ENCODE data around the gene LMF1.

LMF1 gene

DNA sequence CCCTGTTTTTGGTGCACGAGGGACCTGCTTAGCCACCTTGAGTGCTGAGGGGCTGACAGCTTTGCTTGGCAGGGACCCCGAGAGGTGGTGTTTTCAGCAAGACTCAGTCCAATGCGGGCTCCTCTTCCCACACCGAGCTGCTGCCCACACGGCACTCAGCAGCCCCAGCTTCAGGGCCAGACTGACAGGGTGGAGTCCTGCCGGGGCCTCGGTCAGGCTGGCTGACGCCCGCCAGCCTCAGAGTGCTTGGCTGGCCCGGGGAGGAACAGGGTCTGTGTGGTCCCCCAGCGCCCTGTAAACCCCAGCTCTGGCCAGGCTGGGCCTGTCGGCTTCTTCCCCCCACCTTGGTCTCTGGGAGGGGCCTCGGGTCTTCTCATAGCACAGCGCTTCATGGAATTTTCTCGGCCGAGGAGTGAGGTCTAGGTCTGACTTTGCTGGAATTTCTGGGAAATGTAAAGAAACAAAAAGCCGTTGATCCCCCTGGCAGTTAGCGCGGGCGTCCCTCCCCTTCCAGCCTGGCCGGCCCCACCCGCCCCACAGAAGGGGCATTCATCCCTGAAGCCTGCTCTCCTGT, 13.4 kb upstream of the LMF1 start:
- no peak for DNase-seq

DNA sequence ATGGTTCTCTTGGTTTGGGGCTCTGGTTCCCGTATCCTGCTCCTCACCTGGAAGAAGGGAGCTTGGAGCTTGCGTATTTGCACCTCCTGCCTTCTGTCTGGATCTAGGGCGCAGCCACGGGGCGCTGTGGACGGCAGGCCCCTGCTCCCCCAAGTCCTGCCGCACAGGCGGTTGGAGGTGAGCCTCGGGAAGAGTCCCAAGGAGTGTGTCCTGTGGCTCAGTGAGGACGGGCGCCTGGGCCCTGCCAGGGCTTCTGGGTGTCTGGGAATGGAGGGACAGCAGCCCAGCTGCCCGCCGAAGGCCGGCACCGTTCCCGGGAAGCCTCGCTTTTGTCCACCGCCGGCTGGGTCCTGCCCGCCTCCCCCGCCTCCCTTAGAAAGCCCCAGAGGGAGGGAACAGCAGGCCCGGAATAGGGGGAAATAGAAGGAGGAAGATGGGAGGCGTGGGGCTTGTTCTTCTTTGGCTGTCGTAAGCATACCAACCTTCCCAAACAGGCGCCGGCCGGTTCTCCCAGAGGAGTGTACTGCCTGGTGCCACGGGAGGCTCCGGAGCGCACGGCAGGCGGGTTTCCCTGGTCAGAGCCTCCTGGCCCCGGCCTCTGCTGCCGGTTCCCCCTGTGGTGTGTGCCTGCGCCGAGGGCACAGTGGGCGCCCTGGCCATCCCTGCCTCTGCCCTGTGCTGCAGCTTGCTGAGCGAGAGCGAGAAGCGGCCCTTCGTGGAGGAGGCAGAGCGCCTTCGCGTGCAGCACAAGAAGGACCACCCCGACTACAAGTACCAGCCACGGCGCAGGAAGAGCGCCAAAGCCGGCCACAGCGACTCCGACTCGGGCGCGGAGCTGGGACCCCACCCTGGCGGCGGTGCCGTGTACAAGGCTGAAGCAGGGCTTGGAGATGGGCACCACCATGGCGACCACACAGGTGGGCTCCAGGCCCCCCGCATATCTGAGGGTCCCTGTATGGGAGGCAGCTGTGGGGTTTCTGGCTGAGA, 12.6 kb upstream of the LMF1 start:
- no peak for DNase-seq

DNA sequence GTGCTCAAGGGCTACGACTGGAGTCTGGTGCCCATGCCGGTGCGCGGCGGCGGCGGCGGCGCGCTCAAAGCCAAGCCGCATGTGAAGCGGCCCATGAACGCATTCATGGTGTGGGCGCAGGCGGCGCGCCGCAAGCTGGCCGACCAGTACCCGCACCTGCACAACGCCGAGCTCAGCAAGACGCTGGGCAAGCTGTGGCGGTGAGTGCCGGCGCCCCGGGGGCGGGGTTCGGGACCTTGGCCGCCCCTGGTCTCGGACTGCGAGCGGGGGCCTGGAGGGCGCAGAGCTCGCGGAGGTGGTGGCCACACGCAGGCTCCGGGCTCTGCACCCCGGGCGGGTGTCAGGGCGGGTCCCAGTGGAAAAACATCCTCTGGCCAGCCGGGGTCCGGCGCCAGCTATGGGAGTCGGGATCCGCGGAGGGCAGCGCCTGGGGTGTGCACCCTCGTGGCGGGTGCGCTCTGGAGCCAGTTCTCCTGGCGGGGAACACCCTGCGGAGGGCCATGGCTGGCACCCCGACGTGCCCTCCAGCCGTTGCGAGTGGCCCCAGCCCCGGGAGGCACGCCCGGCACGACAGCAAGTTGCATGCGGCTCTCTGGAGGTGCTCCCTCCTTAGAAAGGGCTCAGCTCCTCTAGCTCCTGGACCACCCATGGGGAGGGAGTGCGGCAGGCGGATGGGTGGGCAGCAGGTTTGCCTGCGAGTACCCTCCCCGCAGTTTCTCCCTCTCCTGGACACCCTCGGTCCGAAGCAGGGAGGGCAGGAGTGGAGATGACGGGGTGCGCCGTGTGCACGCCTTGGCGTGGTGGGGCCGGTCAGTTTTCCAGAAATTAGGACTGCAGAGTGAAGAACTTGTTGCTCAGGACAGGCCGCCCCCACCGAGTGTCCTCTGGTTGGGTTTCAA, 11.6 kb upstream of the LMF1 start:
- no peak for DNase-seq

DNA sequence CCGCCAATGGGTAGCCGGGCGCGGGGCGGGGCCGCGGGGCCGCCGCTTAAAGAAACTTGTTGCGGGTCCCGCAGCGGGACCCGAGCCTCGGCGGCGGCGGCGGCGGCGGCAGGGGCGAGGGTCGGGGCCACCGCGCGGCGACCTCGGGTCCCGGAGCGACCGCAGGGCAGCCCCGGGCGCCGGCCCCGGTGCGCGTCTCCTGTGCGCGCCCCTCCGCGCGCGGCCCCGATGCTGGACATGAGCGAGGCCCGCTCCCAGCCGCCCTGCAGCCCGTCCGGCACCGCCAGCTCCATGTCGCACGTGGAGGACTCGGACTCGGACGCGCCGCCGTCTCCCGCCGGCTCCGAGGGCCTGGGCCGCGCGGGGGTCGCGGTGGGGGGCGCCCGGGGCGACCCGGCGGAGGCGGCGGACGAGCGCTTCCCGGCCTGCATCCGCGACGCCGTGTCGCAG, 10.9 kb upstream of the LMF1 start, which contains the start of gene SOX8:
Gene SOX8, plus strand, starts transcription at position 76 of the 450 bp plus-strand sequence. Its CDS starts 153 bp downstream, at position 229.
- no peak for DNase-seq

DNA sequence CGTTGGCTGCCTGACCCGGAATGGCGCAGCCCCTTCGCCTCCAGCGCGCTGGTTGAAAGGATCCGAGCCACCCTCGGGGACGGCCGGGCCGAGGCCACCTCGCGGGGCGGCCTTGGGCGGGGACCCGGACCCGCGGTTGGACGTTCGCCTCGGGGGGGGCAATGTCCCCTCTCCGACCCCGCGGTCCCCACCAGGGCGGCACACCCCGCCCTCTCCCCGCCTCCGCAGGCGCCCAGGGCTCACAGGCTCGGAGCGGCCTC, 9.7 kb upstream of the LMF1 start:
- no peak for DNase-seq

DNA sequence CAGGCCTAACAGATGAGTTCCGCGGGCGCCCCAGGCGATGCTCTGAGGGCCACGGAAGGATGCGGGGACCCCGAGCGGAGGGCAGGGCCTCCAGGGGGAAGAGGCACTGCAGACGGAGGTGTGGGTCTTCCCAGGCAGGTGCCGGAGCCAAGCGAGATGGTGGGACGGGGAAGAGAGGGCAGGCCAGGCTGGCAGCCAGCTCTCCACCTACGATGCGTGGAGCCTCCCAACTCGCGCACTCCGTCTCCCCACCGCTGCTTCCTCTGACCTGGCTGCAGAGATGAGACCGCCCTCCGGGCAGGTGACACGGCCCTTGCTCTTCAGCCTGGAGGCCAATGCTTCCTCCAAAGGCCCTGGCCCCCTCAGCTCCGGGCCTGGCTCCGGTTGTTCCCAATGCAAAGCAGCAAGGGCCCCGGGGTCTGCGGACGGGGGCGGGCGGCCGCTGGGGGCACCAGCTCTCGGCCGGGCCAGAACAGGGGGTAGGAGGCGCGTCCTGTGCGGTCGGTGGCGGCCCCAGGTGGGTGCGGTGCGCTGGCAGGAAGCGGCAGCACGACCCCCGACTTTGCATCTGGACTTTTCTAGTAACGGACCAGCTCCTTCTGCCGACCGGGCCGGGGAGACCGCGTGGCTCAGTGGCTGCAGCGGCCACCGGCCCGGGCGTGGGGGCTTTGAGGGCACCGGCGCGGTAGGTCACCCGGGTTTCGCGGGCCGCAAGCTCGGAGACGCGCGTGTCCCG, 9.2 kb upstream of the LMF1 start:
- DNase-seq: no peak

DNA sequence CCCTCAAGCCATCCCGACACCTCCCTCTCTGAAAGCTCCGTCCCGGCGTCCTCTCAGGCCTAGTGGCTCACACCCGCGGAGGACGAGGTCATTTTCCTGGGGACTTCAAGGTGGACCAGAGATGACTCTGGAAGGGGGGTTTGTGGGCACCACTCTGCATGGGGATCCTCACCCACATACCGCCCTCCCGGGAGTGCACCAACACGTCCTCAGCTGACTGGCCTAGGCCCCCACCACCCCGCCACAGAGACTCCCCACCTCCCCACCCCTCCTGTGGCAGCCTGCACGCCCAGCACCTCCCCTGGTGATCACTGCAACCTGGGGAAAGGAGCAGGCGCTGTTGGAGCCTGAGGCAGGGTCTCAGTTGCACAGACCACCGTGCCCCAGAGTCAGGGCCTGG, 8.4 kb upstream of the LMF1 start:
- no peak for DNase-seq

DNA sequence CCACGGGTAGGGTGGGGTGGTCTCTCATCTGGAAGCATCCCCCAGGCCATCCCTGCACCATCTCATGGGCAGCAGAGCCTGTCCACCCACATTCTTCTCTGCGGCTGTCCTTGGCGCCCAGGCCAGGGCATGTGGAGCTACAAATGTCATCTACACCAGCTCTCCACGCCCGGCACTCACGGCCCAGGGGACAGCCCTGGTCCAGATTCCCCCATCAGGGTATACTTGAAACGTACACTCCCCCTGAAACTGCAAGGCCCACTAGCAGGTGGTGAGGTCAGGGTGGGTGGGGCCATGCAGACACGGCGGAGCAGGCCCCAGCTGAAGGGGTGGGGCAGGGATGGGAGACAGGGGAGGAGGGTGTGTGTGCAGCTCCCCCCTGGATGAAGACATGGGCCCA, 7.6 kb upstream of the LMF1 start:
- no peak for DNase-seq

DNA sequence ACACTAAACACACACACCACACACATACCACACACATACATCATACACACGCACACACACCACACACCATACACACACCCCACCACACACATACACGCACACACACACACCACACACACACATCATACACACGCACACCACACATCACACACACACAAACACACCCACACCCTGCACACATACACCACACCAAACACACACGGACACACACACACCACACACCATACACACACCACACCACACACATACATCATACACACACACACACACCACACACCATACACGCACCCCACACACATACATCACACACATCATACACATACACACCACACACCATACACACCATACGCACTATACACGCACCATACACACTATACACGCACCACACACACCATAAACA, 7.1 kb upstream of the LMF1 start:
- DNase-seq: no peak

DNA sequence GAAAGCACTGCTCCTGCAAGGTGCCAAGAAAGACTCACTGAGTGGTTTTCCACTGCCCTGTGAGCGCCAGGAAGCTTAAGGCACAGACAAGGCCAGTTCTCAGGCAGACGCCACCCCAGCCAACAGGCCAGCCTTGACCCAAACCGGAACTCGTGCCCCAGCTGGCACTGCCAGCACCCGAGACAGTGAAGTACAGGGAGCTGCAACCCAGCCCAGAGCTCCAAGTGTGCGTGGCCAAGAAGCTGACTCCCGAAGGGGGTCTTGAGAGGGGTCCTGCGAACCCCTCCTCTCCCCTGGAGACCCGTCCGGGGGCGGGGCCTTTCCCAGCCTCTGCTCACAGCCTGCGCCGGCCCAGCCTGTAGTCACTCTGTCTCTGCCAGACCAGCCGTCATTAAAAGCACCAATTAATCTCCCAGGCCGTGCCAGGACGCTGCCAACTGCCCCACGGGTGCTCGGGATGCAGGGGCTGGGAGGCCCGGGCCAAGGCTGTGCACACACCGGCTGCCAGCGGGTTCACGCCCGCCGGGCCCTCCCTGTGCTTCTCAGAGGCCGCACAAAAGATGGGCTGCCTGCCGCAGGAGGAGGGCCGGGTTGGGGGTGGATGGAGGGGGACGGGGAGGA, 6.4 kb upstream of the LMF1 start:
- no peak for DNase-seq

DNA sequence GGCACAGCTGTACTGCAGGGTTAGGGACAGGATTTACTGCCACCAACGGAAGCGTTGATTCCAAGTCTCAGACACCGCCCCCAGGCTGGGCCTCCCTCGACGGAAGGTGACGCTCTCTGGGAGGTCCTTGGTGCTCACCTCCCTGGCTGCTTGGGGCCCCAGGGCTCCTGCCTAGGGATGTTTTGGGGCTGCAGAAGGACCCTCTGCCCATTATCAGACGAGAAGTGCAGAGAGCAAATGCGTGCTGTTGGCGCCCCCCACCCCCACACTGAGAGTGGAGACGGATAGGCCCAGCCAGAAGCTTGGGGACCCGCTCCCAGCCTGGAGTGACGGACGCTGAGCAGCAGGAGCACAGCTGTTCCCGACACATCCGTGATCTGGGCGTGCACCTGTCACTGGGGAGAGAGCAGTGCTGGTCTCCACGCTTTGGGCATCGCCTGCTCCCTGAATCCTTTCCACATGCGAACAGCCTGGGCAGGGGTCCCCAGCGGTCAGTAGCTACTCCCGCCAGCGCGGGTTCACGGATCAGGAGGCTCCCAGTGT, 5.7 kb upstream of the LMF1 start:
- peak; percentile 35 for DNase-seq

DNA sequence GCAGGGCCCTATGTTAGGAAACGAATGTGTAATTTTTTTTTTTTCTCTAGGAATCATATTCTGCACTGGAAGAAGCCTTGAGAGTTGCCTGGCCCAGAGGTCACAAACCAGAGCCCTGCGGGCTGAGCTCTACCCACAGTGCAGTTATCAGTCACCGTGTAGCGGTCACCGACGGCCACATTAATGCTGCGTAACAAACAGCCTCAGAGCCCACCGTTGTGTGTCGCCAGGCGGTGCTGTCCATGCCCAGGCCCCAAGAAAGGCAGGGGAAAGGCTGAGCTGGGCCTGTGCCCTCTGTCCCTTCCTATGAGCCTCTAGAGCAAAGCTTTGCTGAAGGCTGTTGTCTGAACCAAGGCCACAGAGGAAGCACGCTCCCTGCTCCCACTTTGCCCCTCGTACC, 4.5 kb upstream of the LMF1 start:
- DNase-seq: no peak

DNA sequence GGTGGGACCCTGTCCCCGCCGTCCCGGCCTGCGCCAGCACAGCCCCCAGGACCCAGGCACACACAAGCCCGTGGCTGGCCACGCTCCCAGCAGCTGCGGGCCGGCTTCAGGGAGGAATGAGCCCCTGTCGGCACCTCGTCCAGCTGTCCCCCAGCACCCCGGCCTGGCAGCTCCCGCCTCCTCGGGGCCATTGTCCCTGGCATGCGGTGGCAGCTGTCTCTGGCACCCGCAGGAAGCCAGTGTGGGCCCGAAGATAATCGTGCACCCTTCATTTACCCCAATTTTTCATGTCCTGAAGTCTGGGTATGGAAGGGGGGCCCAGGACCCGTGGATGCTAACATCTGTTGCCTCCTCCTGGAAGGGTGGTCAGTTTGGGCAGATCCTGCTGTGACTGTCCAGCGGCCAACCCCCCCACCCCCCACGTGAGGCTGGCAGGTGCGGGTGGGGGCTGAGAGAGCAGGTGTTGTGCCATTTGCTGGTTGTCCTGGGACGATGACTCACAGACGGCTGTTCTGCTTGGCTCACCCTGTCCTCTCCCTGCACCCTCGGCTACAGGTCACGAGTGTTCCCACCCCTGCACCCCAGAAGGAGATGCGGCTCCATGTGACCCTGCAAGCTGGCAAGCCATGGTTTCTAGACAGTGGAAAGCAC, 4.0 kb upstream of the LMF1 start:
- no peak for DNase-seq

DNA sequence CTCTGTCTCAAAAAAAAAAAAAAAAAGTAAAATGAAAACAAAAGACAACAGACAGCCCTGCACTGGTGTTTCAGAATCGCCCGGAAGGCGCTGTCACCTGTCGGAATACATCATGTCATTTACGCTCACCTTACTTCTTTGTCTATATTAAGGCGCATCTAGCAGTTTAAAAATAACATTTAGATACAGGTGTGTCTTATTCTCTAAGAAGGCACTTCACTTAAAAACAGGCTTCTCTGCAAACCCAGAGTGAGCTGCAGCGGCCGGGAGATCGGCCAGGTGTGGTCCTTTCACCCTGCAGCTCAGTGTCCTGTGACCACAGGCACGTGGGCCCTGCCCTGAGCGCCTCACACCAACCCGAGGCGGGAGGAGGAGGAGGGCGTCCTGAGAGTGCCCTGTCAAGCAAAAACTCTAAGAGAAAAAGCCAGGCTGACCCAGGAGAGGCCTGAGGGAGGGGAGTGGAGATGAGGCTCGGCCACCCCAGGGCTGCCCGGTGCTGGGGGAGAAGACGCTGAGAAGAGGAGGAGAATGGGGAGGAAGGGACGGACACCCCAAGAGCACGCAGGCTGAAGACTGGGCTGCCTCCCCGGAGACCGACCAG, 3.3 kb upstream of the LMF1 start:
- no peak for DNase-seq

DNA sequence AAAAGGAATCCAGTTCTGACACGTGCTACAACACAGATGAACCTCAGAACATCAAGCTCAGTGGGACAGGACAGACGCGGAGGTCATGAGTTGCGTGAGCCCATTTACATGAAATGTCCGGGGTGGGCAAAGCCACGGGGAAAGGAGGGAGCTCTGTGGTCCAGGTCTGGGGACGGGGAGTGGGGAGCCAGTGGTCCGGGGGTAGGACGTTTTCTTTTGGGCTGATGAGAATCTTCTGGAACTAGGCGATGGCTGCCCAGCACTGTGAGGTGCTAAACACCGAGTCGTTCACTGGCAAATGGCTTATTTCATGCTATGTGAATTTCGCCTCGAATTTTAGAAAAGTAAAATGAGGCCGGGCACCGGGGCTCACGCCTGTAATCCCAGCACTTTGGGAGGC, 2.6 kb upstream of the LMF1 start:
- DNase-seq: no peak

DNA sequence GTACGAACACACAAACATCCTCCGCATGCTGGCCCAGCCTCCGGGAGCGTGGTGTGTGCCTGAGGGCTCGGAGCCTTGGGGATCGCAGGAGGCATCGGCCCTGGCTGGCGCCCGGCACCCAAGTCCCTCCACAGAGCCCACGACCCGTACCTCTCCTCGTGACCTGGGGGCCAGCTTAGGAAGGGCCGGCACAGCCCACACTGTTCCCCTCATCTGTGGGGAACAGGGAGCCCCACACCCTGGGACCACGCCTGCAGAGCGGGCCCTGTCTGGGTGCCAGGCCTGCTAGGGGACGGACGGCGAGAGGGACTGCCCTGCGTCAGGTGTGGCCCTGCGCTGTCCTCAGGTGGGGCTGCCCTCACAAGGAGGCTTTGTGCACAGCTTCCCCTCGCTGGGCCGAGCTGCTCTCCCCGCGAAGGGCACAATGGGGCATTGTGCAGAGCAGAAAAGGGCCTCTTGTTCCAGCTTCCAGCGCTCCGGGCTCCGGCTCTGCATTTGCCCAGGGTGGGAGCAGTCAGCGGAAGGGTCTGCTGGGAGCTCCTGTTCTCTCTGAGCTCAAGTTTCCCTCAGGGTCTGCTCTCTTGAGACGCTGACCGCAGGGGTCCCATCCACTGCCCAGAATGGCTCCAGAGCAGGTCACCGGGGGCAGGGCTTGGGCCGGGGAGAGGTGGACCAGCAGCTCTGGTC, 1.7 kb upstream of the LMF1 start:
- no peak for DNase-seq

DNA sequence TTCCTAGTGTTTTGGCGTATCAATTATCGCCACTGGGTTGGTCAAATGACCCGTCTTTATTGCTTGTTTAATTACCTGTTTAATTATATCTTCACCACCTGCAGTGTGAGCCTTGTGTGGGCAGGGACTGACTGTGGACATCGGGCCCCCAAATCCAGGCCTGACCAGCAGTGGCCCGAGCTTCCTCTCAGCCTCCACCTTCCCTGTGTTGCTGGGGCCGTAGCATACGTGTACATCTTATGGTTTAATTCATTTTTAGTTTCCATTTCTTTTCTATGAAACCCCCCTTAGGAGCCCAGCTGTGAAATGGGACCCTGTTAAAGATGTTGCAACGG, 1.2 kb upstream of the LMF1 start:
- no peak for DNase-seq

DNA sequence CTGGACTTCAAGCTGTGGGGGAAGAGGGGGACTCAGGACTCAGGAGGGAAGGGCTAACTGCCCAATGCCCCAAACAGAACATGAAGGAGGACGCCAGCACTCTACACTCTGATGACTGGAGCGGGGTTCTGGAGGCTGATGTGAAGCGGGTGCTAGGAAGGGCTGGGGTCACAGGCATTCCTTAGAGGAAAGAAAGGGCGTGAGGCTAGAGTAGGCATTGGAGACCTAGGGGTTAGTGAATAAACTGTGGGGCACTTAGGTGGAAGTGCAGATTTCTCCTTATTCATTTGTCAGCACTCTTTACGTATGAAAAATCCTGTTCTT, 760 bp upstream of the LMF1 start:
- DNase-seq: no peak

DNA sequence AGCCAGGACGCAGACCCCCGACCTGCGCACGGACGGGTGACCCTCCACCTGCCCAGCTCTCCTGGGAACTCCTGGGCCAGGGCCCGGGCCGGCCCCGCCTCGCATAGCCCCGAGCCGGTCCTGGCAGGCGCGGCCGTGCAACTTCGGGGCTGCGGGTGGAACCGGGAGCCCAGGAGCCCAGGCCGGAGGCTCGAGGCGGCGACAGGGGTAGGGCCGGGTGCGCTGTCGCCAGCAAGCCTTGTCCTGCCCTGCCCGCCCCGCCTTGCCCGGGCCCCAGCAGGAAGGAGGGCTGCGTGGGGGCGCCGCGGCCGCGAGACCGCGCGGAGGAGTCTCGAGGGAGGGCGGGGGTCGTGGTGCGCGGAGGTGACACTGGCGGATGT, 408 bp downstream of the LMF1 start:
- DNase-seq: no peak

DNA sequence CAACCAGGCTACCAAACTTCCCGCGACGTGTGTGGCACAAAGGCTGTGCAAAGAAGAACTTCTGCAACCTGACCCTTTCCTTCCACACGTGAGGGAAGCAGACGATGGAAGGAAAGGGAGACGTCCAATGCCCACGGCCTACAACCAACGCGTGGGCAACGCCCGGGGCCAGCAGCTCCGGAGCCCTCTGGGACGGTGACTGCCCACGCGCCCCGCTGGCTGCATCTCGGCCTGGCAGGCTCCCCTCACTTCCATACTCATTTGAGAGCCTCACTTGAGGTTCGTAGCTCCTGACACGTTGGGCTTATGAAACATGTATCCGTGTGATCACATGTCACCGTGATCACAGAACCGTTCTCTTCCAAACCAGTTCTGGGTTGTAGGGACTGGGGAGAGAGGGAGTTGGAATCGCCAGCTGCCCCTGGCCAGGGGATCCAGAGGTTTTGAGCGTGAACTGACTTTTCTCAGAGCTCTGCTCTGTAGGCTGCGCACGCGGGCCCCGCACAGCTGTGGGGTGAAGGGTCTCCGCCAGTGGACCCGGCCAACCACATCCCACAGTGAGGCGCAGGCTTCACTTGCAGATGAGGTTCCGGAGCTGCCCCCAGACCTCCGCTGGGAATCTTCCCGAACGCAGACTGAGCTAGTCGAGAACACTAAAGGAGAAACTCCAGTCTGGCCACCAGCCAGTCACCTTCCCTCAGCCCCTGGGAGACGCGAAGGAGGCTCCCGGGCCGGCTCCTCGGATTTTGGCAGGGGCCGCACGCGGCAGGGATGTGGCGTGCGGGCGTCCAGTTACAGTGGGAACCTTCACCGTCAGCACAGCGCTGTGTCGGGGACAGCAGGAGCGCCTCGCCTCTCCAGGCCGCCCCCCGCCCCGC, 1.0 kb downstream of the LMF1 start:
- no peak for DNase-seq
